T follicular helper cell (primary cell): Measurements from ENCODE around the gene RIMS3.
"Not testable (repeated sequence)": the region's sequence is repeated elsewhere in the genome, so short reads cannot be mapped to it uniquely, and the experiment has no call there.

Source experiments
- DNase-seq: peaks from one replicate; pipeline ENCODE4 v3.0.0-alpha.2; 2020; ENCODE audit warnings: low read depth

Gene RIMS3

DNA sequence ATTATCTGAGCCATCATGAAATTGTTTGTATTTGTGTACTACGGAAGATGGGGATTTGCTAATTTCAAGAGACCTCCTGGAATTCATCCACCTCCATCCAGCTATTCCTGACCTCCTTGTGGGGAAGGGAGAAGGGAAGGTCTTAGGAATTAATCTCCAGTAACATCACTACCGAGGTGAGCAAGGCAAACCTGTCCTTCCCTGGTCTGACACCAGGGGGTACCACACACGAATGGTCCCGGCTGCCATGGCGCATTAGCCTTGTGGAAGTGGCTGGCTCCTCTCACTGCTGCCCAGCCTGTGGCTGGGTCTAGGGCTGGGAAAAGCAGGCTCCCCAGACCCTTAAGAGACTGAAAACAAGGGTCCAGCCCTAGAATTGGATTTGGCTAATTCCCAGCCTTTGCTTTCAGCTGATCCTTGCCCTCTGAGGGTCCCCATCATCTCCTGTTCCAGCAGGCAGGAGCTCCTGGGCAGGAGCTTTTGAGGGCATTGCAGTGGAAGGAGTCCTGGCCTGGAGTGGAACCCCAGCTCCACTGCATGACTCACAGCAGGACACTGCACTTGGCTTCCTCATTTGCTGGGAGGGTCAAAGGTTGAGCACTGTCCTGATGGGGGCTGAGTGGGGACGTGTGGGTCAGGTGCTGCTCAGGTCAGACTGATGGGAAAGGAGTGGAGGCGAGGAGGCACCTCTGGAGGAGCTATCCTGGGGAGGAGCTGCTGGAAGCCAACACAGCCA, 34.8 kb downstream of the RIMS3 start:
- DNase-seq: no peak

DNA sequence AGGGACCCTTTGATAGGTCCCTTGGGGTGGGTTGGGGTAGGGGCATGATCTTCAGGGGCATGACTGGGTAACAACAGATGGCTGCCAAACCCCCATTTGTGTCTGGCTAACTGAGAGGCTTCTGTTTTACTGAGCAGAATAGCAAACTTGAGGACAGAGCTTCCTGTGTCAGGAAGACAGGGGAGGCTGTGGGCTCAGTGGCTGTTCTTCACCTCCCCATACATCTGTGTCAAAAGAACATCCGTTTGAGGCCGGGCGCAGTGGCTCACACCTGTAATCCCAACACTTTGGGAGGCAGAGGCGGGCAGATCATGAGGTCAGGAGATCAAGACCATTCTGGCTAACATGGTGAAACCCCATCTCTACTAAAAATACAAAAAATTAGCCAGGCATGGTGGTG, 35.9 kb downstream of the RIMS3 start:
- DNase-seq: not testable (repeated sequence)

DNA sequence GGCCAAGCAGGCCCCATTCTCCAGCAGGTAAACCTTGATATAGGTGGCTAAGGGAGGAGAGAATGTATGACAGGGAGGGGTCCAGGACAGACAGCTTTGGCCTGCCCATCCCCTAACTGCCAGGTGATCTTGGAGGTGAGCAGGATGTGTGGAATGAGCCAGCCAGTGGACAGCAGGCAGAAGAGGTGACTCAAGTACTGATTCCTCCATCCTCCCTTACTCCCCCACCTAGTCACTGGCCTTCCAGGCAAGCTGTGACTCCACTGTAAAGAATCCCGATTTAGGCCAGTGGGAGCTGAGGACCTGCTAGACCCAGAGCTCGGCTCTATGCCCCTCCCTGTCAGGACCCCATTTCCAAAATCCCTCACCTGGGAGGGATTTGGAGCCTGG, 36.6 kb downstream of the RIMS3 start:
- DNase-seq: no peak

DNA sequence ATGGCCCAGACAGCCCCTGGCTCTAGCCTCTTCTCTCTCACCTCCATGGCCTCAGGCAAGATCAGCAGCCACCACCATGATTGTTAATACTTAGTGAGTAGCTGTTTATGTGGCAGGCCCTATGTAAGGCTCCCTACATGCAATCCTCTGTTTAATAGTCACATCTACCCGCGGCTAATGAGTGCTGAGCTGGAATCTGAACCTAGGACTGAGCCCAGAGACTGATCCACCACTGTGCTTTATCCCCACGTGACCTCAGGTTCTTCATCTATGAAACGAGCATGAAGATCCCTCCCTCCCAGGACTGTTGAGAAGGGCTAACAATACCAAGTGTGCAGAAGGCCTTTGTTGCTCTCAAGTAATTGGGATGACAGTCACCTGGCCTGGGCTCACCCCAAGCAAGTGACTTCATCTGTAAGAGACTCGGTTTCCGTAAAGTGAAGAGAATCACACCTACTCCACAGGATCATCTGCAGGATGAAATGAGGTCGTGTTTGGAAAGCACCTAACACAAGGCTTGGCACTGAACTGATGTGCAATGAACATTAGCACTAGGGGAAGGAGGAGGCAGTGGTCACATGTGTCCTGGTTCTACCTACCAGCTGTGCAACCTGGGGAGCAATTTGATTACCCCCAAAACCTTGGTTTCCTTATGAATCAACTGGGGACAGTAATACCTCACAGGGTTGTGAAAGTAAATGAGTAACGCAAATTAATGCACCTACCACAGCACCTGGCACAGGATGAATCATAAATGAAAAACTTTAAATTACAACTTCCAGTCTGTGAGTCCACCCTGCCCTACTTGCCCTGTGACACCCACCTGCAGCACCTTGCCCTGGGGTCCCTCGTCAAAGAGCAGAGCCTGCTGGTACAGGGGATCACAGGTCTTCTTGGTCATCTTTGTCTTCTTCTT, 37.2 kb downstream of the RIMS3 start:
- DNase-seq: no peak

DNA sequence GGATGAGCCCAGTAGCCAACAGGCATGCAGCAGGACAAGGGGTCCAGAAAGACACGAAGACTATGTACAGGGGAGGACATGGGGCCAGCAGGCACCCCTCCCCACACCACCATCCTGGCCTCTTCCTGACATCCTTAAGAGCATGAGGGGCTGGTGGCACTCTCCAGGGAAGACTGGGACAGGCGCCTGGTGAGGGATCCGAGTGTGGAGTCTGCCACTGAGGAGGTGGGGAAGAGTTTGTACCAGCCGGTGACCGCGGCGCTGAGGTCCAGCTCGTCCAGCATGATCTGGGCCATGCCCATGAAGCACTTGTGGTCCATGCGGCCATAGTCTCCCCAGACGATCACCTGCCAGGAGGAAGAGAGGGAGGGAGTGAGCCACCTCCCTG, 39.1 kb downstream of the RIMS3 start:
- no peak for DNase-seq

DNA sequence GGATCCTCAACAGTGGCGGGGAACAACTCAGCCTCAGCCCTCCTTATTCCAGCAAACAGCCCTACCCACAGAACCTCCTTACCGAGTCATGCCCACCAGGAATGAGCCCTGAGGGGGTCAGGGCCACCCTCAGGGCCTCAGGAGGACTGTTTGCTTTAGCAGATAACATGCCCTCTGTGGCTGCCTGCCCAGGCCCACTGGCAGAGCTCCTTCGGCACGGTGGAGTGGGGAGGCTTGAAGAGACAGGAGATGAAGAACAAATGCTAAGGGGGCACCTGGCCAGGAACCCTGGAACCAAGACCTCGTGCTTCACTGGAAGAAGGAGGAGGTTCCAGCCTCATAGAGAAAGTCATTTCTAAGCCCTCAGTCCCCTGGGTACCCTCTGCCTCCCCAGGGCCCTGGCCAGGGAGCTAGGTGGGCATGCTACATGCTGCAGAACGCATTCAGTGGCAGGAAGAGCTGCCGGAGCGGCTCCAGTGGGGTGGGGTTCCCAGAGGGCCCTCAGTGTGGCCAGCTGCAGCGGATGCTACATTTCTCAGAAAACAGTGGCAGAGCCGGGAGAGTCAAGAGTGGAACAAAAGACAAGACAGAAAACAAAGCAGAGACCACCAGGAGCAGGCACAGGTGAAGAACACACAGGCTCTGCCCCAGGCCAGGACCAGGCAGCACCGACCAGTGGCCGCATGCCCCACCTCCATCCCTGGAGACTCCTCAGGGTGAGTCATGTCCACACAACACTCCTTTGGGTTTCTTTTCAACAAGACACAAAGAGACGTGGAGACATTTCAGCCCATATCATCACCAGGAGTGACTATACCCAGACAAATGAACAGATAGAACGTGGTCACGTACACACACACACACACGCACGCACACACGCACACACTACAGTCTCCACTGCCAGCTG, 39.8 kb downstream of the RIMS3 start:
- DNase-seq: no peak

DNA sequence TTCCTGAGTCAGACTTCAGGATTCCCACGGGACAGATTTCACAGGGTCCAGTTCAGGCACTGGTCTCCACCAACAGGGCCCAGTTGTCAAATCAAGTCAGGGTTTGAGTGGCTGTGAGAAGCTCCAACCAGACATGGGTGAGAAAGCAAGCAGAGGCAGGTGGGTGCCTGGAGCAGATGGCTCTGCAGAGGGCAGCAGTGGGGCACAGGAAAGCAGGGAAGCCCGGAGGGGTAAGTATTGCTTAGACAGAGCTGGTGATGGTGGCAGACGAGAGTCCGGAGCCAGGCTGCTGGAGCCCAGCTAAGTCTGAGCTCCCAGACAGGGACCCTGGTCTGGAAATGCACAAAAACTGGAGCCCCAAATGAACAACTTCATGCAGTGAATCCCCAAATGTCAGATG, 40.4 kb downstream of the RIMS3 start:
- no peak for DNase-seq

DNA sequence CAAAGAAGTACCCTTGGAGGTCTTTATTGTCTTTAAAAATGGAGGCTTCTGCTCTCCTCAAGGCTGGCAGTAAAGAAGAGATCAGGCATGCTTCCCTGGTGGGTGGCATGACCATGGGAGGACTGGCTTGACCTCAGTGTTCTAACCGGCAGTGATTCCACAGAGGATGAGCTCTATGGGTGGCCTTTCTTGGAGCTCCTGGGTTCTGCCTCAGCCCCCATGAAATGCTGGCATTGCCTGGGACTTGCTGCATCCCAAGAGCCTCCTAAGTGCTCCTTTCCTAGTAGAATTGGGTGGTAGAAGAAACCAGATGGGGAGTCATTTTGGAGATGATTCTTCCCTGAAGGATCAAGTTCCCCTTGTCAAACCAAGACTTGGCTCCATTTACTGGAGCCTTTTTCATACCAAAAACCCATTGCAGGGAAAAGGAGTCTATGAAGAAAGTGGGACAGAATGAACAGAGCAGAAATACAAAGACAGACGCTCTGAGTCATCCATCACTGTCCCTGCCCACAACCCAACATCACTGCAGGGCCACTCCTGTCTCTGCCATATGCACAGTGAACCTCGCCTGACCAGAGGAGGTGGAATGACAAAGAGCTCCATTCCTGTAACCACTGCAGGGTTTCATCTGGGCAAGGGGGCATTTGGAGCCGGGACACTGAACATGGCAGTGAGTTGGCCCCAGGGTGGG, 42.4 kb downstream of the RIMS3 start:
- no peak for DNase-seq

DNA sequence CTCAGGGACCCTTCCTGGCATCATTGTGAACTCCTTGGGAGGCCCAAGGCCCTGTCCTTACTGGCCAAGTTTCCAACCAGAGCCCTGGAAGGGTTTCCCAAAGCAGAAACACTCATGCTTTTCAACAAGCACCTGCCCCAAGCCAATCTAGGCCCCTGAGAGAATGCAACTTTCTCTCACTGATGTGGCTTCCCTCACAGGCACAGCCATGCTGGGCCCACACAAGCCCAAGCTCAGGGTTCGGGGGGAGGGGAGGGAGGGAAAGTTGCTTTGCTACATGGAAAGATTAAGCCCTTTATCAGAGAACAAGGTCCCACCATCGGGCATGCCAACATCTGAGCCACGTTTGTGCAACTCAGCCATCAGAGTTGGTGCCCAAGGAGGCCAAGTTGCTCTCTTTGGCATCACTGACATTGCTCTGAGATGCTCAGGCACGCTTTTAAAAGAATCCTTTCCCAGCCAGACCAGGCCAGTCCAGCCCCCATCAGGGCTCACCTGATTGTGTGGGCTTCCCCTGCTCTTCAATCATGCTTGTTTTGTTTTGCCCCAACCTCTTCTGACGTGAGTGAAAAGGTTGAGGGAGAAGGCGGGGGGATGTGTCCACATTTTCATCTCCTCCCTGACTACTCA, 43.5 kb downstream of the RIMS3 start:
- DNase-seq: no peak

DNA sequence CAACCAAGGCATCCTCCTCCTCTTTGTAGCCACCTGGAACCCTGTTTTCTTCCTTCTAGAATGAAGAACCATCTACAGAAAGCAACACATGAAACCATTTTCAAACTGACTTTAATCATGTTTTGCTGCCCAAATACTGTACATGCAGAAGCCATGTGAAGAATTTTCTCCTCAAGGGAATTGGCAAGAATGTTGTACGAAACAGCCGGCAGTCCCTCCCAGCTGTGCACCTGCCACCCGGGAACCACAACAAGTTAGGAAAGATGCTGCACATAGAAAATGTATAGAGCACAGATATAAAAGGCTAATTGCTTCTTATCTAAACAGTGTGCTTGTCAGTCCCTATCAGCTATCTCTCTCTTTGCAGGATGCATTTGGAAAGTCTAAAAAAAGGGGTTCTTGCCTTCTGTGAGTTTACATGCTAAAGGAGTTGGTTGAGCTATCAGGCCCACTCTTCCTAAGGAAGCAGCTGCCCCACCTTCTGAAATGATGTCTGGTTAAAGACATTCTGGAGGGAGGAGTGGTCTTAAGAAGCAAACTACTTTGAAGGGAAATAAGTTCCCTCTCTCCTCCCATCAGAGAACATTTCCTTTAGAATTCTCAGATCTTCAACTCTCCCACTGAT, 44.8 kb downstream of the RIMS3 start:
- no peak for DNase-seq

DNA sequence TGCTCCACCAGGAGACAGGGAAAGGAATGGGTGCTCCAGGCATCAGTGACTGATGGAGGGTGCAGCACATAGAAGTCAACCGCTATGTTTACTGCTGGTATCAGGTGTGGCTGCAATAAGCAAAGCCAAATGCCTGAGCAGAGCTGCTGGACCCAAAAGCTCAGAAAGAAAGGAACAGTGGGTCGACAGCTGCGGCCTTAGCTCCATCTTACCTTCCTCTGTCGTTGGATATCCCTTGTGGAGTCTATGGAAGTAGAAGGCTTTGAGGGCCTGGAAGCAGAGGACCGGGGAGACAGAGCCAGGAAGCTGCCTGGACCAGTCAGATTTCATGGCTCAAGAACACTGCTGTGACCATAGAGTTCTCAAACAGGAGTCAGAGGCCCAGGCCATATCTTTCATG, 45.3 kb downstream of the RIMS3 start:
- DNase-seq: no peak

DNA sequence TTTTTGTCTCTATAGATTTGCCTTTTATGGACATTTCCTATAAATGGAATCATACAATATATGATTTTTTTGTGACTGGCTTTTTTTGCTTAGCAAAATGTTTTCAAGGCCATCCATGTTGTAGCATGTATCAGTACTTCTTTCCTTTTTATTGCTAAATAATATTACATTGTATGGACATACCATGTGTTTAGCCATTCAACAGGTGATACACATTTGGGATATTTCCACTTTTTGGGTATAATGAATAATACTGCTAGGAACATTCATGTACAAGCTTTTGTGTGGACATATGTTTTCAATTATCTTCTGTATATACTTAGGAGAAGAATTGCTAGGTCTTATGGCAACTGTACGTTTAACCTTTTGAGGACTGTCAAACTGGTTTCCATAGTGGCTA, 47.4 kb downstream of the RIMS3 start:
- DNase-seq: no peak

DNA sequence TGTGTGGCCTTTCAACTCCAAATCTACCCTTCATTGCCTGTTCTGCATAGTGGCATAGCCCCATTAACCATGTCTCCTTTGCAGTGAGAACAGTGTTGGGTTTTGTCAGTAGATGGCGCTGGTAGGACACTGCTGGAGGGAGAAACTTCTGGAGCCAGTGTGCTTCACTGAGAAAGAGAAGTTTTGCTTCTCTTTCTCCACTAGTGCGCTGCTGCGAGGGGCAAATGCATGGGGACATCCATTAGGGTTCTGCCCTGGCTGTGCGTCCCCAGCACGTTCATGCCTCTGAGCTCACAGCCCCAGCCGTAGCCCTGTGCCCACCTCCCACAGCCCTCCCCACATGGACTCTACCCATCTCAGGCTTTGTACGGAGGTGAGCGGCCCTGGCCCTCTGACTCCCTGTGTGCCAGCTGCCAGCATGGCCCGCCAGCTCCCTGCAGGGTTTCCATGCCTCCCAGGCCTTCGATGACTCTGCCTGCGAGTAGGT, 53.1 kb downstream of the RIMS3 start:
- peak; percentile 46 for DNase-seq

DNA sequence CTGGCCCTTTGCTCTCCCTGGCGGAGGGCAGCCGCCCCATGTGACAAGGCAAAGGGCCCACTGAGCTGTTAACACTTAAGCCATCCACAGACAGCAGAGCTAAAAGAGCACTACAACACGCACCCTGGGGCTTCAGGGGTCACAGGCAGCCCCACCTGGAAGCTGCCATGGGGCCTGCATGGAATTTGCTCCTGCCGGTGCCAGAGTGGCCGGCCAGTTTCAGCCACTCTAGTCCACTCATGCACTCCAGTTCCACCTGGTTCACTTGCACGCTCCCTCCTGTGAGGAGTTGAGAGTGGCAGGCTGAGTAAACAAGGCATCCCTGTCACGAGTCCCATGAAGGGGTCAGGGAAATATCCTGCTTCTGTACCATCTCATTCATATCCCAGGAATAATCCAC, 55.3 kb downstream of the RIMS3 start:
- no peak for DNase-seq

DNA sequence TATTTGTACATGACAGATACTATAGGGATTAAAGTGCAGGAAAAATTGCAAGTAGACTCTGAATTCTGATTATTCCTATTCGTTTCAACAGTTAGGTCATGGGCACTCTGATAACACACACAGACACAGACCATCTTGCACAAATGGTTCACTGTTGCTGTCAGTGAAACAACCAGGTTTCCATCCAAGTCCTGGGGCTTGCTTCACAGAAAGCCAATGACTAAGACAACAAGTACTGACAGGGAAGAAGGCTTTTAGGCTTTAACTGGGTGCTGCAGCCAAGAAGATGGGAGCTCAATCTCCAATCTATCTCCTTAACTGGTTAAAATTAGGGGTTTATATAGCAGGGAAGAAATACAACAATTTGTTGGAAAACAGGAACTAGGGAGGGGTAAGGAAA, 57.6 kb downstream of the RIMS3 start:
- no peak for DNase-seq

DNA sequence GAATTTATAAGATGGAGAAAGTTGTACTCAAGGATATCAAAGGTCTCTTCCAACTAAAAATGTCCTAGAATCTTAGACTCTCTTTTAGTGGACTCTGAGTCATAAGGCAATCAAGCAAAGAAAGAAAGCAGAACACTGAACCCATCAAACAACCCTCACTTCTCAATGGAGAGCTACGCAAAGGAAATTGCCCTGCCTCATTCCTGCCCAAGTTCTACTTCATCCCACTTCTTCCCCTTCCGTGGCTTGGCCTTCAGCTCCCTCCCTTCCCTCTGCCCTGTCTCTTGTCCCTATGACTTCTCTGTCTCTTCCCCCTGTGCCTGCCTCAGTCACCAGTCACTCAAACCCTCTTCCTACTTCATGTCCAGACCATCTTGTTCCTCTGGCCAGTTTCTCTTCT, 58.5 kb downstream of the RIMS3 start:
- DNase-seq: no peak

DNA sequence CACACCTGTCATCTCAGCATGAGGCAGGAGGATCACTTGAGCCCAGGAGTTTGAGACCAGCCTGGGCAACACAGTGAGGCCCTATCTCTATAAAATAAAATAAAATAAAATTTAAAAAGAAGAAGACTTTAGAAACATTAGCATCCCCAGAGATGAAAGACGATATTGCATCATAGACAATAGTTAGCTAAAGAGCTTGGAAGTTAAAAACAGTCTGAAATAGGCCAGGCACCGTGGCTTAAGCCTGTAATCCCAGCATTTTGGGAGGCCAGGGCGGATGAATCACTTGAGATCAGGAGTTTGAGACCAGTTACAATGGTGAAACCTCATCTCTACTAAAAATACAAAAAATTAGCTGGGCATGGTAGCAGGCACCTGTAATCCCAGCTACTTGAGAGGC, 59.3 kb downstream of the RIMS3 start:
- no peak for DNase-seq

DNA sequence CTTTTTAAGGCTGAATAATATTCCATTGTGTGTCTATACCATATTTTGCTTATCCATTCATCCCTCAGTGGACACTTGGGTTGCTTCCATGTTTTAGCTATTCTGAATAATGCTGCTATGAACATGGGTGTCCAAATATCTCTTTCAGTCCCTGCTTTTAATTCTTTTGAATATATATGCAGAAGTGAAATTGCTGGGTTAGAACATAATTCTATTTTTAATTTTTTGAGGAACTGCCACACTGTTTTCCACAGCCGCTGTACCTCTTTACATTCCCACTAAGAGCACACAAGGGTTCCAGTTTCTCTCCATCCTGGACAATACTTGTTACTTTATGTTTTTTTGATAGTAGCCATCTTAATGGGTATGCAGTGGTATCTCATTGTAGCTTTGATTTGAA, 65.6 kb downstream of the RIMS3 start:
- DNase-seq: no peak

DNA sequence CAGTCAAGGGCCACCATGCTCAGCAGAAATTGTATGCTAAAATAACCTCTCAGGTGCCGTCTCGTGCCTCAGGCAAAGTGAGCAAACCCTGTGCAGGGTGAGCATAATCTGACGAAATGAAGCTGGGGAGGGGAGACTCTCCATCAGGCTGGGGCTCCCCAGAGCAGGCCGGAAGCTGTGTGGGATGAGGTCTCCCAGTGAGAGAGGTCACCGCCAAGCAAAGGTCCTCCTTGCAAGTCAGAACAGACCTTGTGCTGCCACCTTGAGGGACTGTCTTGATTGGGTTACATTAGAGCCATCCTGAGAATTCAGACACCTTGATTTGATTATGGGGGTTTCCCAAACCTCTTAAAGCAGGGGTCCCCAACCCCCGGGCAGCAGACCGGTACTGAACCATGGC, 69.9 kb downstream of the RIMS3 start:
- DNase-seq: no peak

DNA sequence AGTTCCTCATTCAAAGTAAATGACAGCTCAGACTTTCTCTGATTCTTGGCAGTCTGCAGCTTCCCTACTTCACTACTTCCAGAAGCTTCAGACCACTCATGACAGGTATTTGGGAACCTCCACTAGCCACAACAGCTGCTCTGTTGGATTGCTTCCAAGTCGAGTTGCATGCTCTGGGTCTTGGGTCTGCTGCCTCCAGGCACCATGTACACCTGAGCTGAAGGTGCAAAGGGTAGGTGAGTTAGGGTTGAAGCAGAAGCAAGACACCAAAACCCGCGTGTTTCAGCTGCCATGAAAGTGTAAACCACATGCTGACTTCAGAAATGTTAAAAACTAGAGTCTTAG, 71.3 kb downstream of the RIMS3 start:
- DNase-seq: no peak
